ENCODE results near the gene PDZD2.
"Not testable (repeated sequence)": the region's sequence is repeated elsewhere in the genome, so short reads cannot be mapped to it uniquely, and the experiment has no call there.

The PDZD2 gene

DNA sequence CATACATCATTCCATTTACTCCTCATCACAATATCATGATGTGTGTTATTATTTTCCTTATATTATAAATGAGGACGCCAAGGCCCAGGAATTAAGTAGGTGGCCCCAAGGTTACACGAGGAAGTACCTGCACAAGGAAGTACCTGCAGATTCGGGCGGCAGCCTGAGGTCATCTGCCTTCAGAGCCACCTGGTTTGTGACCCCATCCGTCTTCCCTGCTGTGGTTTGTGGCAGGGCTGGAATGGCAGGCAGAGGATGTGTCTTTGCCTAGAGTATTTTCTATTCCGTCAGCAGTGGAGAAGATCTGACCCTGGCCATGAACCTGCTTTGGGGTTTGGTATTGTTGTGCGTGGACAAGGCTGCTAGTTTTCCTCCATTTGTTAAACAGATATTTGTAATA lies 59.7 kb downstream of the PDZD2 start:
- no peak for DNase-seq

GRCh38 chr5:31701642-31702299 lies 62.8 kb downstream of the PDZD2 start:
- DNase-seq, result no peak

DNA sequence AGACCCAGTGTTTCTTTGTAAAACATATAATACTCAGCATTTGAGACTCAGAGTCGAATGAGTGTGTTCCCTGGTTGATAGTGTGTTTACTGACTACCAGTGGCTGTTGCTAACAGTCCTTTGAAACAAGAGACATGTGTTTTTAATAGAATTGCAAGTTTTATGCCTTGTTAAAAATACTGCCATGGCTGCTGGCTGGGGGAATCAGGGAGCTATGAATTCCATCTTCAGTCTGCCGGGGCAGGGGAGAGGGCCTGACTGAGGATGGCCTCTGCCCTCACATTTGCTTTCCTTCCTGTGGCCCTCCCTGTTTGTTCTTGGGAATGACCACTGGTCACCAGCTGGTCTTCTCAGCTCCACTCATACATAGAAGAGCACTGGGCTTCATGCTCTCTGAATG lies 63.8 kb downstream of the PDZD2 start:
- DNase-seq, result no peak

- DNase-seq, result no peak
Measured at GRCh38 chr5:31703757-31704156, 64.8 kb downstream of the PDZD2 start.

DNA sequence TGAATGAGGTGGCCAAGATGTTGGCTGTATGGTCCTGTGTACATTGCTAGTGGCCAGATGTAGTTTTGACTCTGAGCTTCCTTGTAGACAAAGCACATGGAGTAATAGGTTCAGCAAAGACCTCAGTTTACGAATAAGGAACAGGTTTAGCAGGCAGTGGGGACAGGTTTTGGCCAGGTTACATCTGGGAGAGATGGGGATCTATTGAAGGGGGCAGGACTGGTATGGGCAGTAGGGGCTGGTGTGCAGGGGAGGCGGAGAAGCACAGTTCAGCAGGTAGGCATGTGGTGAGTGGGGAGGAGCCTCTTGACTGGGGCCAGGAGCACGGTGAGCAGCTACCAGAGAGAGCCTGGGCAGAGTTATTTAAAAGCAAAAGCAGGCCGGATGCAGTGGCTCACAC lies 67.3 kb downstream of the PDZD2 start:
- DNase-seq, result no peak

DNA sequence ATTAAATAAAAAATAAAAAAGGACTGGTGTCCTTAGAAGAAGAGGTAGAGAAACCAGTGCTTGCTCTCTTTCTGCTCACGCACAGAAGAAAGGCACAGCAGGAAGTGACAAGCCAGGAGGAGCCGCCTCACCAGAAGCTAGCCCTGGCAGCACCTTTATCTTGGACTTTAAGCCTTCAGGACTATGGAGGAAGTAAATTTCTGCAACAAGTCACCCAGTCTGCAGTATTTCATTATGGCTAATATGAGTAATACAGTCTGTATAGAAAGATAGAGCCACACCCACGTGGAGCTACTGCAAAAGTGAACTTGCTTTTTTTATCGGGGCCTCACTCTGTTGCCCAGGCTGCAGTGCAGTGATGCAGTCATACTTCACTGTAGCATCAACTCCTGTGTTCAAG lies 68.4 kb downstream of the PDZD2 start:
- DNase-seq, result no peak

DNA sequence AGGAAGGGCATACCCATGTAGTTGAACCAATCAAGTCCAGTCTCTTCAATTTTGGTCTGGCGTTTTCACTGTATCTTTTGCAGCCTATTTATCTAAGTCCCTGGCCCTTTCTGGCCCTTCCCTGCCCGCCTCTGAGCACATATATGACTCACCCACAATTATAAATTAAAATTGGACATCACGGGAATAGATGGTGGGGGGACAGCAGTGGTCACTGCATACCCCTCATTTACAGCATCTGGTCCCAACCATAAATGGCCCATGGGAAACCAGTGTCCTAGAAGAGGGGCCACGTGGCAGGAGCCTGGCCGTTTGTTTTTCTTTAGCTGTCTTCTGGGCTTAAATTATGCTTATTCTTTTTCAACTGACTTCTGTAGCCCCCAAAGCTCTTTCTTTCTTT lies 69.2 kb downstream of the PDZD2 start:
- DNase-seq, result no peak

DNA sequence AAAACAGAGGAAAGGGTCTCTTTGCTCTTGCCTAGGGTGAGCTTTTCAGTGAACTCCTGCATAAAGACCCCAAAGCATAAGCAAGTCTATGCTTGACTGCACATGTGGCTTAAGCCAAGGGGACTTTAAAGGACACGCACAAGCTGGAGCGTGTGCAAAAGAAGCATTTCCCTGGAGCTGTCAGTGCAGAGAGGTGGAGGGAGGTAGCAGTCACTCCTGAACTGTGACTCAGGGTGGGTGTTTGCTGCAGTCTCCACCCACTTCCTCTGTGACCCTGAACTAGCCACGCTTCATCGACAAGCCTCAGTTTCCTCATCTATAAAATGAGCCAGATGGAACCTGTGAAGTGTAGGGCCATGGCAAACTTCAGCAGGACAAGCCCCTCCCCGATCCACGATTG lies 72.4 kb downstream of the PDZD2 start:
- DNase-seq, result no peak

DNA sequence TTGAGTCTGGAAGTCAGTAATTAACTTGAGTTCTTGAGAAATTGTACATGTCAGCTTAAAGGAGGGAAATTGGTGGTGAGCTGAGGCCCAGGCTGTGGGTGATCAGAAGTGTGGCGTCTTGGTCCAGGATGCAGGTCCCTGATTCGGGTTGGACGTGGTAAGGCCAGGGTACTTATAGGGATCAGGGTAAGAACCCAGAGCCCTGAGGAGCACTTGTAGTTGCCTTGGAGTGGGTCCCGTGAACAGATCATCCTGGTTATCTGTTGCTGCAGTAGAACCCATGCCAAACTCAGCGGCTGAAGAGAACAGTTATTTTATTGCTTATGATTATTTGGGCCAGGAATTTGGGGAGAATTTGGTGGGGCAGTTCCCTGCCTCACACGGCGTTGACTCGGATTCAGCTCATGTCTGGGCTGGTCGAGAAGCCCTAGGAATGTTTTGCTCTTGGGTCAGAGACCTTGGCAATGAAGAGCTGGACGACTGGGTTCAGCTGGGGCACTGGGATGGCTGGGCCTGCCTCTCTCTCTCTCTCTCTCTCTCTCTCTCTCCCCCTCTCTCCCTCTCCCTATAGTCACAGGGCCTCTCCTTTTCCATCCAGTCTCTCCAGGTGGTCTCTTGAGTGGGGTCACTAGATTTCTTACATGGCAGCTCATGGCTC lies 73.1 kb downstream of the PDZD2 start:
- no peak for DNase-seq

GRCh38 chr5:31717561-31717960 lies 78.6 kb downstream of the PDZD2 start:
- DNase-seq, result no peak

GRCh38 chr5:31720004-31720403 lies 81.1 kb downstream of the PDZD2 start:
- no peak for DNase-seq

GRCh38 chr5:31720811-31721345 lies 81.9 kb downstream of the PDZD2 start:
- no peak for DNase-seq

GRCh38 chr5:31722111-31722510 lies 83.2 kb downstream of the PDZD2 start:
- DNase-seq, result no peak

DNA sequence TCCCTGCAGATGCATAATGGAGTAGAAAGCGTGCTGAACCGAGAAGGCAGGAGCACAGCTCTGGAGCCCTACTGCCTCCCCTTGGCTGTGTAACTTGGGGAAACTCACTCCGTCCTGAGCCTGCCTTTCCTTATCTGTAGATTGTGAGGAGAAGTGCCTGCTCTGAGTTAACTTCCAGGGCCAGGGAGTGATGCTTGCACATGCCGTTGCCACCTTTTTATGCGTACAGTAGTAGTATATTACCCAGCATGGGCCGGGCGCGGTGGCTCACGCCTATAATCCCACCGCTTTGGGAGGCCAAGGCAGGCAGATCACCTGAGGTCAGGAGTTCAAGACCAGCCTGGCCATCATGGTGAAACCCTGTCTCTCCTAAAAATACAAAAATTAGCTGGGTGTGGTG lies 87.1 kb downstream of the PDZD2 start:
- no peak for DNase-seq

- DNase-seq, result no peak
Measured at GRCh38 chr5:31726952-31727351, 88.0 kb downstream of the PDZD2 start.

- no peak for DNase-seq
Measured at GRCh38 chr5:31728039-31728438, 89.1 kb downstream of the PDZD2 start.

DNA sequence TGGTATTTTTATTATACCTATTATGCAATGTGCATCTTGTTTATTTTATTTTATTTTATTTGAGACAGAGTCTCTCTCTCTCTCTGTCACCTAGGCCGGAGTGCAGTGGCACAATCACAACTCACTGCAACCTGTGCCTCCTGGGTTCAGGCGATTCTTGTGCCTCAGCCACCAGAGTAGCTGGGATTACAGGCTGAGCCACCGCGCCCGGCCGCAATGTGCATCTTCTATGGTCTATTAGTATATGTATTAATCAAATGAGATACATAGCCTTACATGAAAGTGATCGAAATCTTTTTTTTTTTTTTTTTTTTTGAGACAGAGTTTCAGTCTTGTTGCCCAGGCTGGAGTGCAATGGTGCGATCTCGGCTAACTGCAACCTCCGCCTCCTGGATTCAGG lies 89.9 kb downstream of the PDZD2 start:
- not testable (repeated sequence) for DNase-seq

- DNase-seq, result no peak
Measured at GRCh38 chr5:31730139-31730538, 91.2 kb downstream of the PDZD2 start.

DNA sequence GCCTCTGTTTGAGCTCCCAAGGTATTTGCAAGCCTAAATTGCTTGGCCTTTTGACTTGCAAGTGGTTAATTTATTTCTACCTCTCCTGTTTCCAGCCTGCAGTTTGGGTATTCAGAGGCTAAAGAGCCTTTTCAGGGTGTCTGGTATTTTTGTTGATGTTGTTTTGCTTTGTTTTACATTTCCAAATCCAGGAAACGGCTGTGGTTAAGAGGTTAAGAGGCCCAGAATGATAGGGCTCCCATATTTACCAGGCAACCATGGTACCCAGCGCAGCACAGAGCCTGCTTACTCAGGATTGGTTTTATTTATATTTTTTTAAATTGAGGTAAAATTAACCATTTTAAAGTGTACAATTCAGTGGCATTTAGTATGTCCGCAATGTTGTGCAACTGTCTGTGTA lies 92.1 kb downstream of the PDZD2 start:
- no peak for DNase-seq

GRCh38 chr5:31731710-31732301 lies 92.9 kb downstream of the PDZD2 start:
- no peak for DNase-seq

DNA sequence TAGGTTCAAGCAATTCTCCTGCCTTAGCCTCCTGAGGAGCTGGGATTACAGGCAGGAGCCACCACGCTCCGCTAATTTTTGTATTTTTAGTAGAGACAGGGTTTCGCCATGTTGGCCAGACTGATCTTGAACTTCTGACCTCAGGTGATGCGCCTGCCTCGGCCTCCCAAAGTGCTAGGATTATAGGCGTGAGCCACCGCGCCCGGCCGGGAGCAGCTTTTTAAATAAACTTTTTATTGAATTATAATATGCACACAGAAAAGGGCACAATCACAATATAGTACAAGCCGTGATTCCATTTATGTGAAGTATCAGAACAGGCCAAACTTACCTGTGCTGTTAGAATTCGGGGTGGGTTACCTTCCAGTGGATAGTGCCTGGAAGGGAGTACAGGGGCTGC lies 93.9 kb downstream of the PDZD2 start:
- not testable (repeated sequence) for DNase-seq

DNA sequence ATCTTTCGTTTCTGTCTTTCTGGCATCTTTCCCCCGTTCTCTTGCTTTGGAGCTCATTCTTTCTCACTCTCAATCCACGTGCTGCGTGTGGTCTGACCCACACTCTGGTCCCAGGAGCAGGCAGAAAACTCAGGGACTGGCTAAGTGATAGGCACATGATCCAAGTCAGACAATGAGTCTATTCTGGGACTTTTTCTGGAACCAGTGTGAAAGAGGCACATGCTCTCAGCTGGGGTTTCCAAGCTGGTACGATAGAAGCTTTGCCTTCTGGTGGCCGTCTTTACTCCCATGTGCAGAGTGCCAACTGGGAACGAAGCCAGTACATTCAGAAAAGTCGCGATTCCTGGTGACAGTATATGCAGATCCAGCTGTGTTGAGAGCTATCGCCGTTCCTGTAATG lies 94.4 kb downstream of the PDZD2 start:
- DNase-seq, result no peak

GRCh38 chr5:31736127-31736526 lies 97.2 kb downstream of the PDZD2 start:
- DNase-seq, result no peak

GRCh38 chr5:31738199-31738598 lies 99.3 kb downstream of the PDZD2 start:
- DNase-seq, result no peak
